ENCODE measurements around the gene PIPOX.

- TF ChIP-seq POLR2A (IDR thresholded peaks at IDR 0.05) (no peak), CTCF (IDR thresholded peaks at IDR 0.05) (no peak)
Observed at GRCh38 chr17:29054835-29055234, 11.9 kb downstream of the PIPOX start.

Measured in right lobe of liver (tissue), 4 donors.